Stimulated activated CD4-positive, alpha-beta T cell treated with anti-CD3 and anti-CD28 coated beads, Interleukin-12 subunit alpha, Interleukin-12 subunit beta, amount 100 ng/mL, for 24 hours (primary cell): Measurements from ENCODE around the gene ATAD1.
"Not testable (repeated sequence)": the region's sequence is repeated elsewhere in the genome, so short reads cannot be mapped to it uniquely, and the experiment has no call there.

Source experiments
- DNase-seq, 2 experiments: peaks; one replicate each; pipeline ENCODE4 v3.0.0-alpha.2; 2020; ENCODE audit warnings: low read depth in 2 of 2

The ATAD1 gene

DNA sequence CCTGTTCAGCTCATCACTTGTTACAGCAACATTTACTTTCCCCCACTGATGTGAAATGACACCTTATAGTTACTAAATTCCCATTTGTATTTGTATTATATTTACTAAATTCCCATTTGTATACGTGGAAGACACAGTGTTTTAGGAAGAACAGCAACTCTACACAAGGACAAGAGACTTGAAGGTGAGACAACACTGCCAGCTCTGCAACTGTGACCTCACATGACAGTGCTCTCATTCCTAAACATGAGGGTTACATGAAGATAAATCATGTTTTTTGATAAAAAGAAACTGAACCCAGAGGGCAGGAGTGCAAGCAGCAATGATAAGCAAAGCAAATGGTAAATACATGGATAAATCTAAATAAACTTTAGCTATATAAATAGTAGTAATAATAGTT, 60.3 kb downstream of the ATAD1 start:
- DNase-seq = no peak

DNA sequence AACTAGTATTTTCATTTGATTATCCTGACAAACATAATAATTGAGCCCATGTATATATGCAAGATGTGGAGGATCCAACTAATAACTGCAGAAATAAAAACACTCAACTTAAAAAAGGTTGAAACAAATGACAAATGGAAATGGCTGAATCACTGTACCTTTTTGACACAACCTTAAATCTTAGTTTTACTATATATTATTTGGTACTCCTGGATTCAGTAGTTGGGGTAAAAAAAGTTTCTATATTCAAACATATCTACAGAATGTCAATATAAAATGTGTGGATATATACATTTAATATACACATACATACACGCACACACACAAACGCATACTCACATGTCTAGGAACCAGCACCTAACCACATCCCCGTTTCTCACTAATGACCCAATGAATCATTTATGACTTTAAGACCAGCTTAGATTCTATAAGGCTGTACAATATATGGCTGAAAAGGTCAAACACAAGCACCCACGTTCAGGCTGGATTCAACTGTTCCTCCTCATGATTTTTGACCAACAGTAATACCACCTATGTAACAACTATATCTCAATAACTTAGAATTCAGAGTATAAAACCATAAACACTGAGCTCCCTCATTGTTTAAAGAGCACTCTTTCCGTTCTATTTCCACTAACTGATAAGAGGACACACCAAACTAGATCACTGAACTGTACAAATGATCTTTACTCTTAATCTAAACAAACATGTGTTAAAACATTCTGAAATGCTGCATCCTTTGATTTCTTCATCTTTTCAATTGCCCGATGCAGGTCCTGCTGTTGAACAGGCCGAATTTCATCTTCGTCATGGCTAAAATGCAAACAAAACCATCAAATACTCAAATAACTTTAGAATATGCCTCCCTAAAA, 63.8 kb downstream of the ATAD1 start:
- no peak for DNase-seq

DNA sequence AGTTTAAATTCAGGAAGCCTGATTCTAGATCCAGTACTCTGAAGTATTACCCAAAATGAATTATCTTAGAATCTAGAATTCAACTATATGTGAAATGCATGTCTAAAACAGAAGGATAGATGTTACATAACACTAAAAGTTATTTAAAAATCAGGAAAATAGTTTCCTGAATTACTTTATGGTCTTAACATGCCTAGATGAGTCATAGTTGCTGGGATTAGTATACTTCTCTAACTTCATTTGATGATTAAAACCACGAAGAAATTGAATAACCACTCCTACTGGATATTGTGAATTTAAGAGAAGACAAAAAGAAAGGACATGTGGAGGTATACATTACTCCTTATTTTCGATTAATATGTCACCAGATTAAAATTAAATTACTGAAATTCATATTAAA, 65.5 kb downstream of the ATAD1 start:
- DNase-seq = no peak

- DNase-seq = no peak
Observed at GRCh38 chr10:87751274-87751673, 66.8 kb downstream of the ATAD1 start.

- no peak for DNase-seq
Observed at GRCh38 chr10:87750817-87751216, 67.2 kb downstream of the ATAD1 start.

GRCh38 chr10:87750001-87750671, 67.9 kb downstream of the ATAD1 start:
- no peak for DNase-seq

DNA sequence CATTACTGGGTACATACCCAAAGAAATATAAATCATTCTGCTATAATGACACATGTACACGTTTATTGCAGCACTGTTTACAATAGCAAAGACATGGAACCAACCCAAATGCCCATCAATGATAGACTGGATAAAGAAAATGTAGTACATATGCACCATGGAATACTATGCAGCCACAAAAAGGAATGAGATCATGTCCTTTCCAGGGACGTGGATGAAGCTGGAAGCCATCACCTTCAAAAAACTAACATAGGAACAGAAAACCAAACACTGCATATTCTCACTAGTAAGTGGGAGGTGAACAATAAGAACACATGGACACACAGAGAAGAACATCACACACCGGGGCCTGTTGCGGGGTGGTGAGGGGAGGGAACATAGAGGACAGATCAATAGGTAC, 69.8 kb downstream of the ATAD1 start:
- not testable (repeated sequence) for DNase-seq

DNA sequence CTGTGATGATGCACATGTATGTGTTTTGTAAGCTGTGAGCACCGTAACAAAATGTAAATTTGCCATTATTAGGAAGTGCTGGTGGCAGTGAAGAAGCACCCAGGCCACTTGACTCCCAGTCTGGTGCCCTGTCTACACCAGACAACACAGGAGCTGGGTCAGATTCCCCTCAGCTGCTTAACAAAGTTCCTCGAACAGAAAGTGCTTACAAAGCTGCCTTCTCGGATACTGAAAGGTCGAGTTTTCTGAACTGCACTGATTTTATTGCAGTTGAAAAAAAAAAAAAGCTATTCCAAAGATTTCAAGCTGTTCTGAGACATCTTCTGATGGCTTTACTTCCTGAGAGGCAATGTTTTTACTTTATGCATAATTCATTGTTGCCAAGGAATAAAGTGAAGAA, 71.1 kb downstream of the ATAD1 start:
- no peak for DNase-seq

DNA sequence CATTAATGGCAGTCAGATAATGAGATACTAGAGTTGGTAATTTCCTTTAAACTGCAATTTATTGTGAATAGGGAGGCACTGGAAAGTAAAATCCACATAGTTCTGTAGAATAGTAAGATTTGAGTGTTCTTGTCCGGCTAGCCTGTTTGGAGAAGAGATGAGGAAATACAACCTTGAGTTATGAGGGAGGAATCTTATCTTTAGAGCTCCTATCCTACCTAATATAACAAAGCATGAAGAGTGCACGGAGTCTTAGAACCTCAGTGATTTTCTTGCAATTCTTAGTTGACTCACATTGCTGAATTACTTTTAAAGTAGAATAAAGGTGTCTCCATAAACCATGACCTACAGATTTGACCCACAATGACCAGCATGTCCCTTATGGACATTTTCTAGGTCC, 73.4 kb downstream of the ATAD1 start:
- no peak for DNase-seq

DNA sequence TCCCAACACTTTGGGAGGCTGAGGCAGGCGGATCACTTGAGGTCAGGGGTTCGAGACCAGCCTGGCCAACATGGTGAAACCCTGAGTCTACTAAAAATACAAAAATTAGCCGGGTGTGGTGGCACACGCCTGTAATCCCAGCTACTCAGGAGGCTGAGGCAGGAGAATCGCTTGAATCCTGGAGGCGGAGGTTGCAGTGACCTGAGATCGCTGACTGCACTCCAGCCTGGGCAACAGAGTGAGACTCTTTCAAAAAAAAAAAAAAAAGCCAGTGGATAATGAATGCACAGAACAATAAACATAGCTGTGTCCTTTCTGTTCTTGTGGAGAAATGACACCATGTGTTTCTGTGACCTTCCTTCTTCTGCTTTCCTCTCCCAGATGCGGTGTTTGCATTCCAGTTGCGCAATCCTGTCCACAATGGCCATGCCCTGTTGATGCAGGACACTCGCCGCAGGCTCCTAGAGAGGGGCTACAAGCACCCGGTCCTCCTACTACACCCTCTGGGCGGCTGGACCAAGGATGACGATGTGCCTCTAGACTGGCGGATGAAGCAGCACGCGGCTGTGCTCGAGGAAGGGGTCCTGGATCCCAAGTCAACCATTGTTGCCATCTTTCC, 74.9 kb downstream of the ATAD1 start:
- not testable (repeated sequence) for DNase-seq

- no peak for DNase-seq
Observed at GRCh38 chr10:87740254-87740655, 77.8 kb downstream of the ATAD1 start.

DNA sequence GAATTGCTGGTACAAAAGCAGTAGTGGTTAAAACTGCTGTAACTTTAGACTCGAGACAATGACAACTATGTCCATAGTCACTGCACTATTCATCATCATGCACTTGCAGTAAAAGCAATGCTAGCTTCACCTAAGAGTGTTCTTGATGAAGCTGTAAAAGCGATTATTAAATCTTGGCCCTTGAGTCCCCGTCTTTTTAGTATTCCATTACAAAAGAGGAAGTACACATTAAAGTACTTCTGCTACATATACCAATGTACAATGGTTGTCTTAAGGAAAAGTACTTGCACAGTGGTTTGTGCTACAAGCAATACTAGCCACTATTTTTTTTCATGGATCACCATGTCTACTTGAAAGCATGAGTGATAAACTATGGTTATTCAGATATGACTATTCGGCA, 78.3 kb downstream of the ATAD1 start:
- DNase-seq = no peak

DNA sequence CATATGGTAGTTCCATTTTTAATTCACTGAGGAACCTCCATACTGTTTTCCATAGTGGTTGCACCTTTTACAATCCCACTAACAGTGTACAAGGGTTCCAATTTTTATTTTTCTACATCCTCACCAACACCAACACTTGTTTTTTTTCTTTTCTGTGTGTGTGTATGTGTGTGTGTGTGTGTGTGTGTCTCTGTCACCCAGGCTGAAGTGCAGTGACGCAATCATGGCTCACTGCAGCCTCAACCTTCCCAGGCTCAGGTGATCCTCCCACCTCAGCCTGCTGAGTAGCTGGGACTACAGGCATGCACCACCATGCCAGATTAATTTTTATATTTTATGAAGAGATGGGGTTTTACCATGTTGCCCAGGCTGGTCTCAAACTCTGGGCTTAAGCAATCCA, 79.8 kb downstream of the ATAD1 start:
- not testable (repeated sequence) for DNase-seq

DNA sequence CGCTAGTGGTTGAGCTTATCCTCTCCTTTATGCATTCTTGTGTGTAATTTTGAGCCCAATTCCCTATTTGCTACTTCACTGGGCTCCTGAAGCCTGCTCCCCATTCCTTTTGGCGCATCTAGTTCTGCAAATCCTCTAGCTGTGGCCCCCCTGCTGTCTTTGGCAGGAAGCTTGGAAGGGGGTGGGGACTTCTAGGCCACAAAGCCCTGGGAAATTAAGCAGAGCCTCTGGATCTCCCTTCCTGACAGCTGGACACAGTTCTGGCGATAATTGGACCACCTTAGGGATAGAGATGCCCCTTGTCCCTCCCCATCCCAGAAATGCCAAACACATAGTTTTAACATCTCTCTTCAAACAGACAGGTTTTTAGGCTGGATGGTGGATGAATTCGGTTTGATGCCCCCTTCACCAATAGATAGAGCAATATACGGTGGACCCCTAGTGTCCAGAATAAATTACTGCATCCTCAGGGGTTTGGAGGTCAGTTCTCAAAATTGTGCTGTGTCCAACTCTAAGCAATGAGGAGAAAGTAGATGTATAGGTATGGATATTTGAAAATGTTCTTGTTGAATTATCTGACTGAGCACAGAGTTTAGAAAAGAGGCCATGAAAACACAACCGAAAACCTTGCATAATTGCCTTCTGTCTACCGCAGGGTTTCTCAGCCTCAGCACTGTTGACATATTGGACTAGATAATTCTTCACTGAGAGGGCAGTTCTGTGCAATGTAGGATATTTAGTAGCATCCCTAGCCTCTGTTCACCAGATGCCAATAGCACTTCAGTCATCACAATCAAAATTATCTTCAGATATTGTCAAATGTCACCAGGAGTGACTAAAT, 82.8 kb downstream of the ATAD1 start:
- no peak for DNase-seq

DNA sequence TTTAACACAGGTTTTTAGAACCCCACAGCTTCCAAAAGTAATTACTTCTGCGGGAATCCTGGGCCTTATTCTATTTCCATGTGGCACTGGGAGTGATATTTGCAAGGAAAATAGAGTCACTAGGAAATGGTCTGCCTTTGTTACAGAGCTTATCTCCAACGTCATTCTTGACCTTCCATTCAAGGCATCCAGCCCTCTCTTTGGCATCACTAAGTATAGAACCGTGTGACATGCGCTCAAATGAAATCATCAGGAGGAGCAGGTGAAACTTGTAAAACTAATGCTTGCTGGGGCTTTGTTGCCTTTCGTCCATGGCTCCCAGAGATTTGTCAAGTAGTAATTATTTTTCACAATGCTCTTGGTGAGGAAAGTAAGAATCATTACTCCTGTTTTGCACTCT, 84.9 kb downstream of the ATAD1 start:
- no peak for DNase-seq

DNA sequence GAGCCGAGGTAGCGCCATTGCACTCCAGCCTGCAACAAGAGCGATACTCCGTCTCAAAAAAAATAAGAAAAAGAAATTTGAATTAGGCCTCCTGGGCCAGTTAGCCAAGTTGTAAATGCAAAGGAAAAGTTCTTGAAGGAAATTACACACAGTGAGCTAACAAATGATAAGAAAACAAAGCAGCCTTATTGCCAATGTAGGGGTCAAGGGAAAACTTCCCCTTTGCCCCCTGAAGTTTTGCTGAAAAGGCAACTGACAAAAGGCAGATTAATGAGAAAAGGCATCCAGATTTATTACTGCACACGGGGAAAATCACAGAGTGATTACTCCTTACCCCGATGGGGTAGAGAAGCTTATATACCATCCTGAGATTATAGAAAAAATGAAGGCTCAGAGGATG, 88.1 kb downstream of the ATAD1 start:
- DNase-seq = no peak

GRCh38 chr10:87724789-87725188, 93.2 kb downstream of the ATAD1 start:
- DNase-seq = no peak

DNA sequence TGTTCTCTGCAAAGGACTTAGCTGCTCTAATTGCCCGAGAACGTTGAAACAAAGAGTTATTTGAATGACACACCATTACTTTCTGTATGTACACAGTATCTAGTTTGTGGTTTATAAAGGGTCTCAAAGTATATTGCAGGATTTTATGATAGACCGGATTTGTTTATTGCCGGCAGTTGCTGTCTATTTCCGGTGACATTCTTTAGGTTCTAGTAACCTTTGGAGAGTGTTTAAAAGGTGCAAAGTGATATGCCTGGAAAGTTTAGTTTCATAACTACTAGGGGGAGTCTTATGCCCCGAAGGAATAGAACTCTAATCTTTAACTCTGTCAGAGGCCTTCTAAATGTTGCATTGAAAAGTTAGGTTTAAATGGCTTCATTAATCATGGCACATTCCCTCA, 94.5 kb downstream of the ATAD1 start:
- no peak for DNase-seq

DNA sequence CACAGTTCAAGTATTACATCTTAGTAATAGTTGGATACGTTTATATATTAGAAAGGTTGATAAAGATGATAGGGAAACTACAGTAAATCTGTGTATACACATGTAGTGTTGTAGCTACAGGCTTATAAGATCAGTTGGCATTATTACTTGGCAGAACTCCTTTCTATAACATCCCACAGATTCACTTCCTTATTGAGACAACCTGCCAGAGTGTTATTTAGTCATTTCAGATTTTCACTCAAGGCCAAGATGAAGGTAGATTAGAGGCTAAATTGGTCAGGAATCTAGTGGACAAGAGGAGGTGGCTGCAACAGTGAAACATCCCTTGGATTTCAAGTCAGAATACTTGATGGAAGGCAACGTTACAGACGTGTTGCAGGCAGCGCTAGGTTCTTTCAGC, 95.3 kb downstream of the ATAD1 start:
- no peak for DNase-seq

DNA sequence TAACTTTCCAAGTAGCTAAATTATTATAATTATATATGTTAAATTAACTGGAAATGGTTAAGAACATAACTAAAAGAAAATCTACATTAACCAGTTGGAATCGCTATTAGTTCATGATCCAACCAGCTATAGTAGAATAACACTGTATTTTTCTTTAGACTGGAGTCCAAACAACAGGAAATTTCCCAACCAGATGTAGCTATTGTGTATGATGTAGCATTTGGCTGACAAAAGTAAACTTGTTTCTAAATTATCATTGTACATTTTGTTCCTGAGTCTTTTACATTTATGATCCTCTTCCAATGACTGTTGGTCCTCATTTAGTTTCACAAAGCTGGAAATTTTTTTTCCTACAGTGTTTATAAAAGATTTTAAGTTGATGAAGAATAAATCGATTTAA, 96.2 kb downstream of the ATAD1 start:
- no peak for DNase-seq

- DNase-seq = no peak
Observed at GRCh38 chr10:87720665-87721064, 97.4 kb downstream of the ATAD1 start.

DNA sequence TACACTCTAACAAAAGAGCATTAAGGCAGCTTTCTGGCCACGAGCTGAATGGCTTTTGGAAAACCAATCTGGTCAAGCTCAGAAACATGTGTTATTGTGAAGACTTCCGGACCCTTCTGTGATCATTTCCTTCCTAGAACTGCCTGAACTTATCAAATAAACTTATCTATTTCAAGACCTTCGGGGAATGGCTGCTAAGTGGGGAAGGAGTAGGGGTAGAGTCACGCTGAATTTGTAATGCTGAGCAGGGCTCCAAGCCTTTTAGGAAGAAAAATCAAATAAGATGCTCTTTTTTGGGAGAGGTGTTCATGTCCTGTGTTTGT, 101.7 kb downstream of the ATAD1 start:
- DNase-seq = no peak
